IMR-90 (cell line): ENCODE measurements around the gene EVX1. TPM values are rescaled to one million over a fixed set of nuclear protein-coding genes. Genes with fewer than 3 reads are reported as not detected.

Source experiments
- ATAC-seq: fragments of 200-7000 bp; cut with Tn5 transposase; 2 replicates; pipeline ENCODE4 v1.9.1; 2020; ENCODE audit warnings: low read depth, mild to moderate bottlenecking, moderate library complexity
- BruUV-seq: library from RNA; stranded (reverse); fragments of 400-500 nt; replicated peaks from 2 replicates; lab custom pipeline; 2021; lab: Mats Ljungman, UMichigan
- CTCF ChIA-PET: fragments of 300-600 bp; formaldehyde crosslinking; extraction: SDS; loops from one replicate; lab custom pipeline; 2021; ENCODE audit warnings: antibody characterized with exemption; lab: Yijun Ruan, JAX
- POLR2A ChIA-PET: fragments of 300-600 bp; sonication (Branson Sonifier 250); formaldehyde crosslinking; loops from one replicate; lab custom pipeline; 2022; ENCODE audit warnings: antibody characterized with exemption; ENCODE audit not compliant: unreplicated experiment; lab: Charles Lee
- DNase-seq: peaks from one replicate; pipeline ENCODE4 v3.0.0; 2013
- H2AFZ ChIP-seq: replicated peaks from 2 replicates; pipeline ENCODE3; 2013; ENCODE audit warnings: low read length, mild to moderate bottlenecking; ENCODE audit not compliant: poor library complexity
- H2AK5ac ChIP-seq: 2 replicates; pipeline ENCODE4 v1.6.1; 2013; ENCODE audit warnings: low read depth, low read length, inconsistent platforms
- H2AK9ac ChIP-seq: replicated peaks from 2 replicates; pipeline ENCODE3; 2013; ENCODE audit warnings: mild to moderate bottlenecking, low read depth, low read length, moderate library complexity; ENCODE audit not compliant: poor library complexity
- H2BK120ac ChIP-seq: 2 replicates; pipeline ENCODE4 v1.6.1; 2013; ENCODE audit warnings: low read depth, low read length, inconsistent platforms
- H2BK15ac ChIP-seq: 3 replicates; pipeline ENCODE4 v1.6.1; 2013; ENCODE audit warnings: low read depth, low read length, inconsistent platforms
- H2BK20ac ChIP-seq: 2 replicates; pipeline ENCODE4 v1.6.1; 2013; ENCODE audit warnings: low read depth, mild to moderate bottlenecking, inconsistent platforms, low read length, moderate library complexity
- H2BK5ac ChIP-seq: 2 replicates; pipeline ENCODE4 v1.6.1; 2013; ENCODE audit warnings: mild to moderate bottlenecking, low read depth, low read length, inconsistent platforms; ENCODE audit not compliant: poor library complexity, severe bottlenecking
- H3K14ac ChIP-seq: replicated peaks from 2 replicates; pipeline ENCODE4 v1.6.1; 2013; ENCODE audit warnings: low read depth, low read length, inconsistent platforms
- H3K18ac ChIP-seq: 2 replicates; pipeline ENCODE4 v1.6.1; 2013; ENCODE audit warnings: low read depth, low read length, control low read depth
- H3K23ac ChIP-seq: 2 replicates; pipeline ENCODE4 v1.6.1; 2013; ENCODE audit warnings: low read depth, low read length, inconsistent platforms
- H3K27ac ChIP-seq: 2 replicates; pipeline ENCODE4 v1.5.1; 2013; ENCODE audit warnings: mild to moderate bottlenecking, control low read depth, low read length; ENCODE audit not compliant: insufficient read depth
- H3K27me3 ChIP-seq: 2 replicates; pipeline ENCODE4 v1.6.1; 2013; ENCODE audit warnings: low read length; ENCODE audit not compliant: control insufficient read depth, insufficient read depth
- H3K36me3 ChIP-seq: 2 replicates; pipeline ENCODE4 v1.6.1; 2013; ENCODE audit warnings: low read length, mixed read lengths; ENCODE audit not compliant: control insufficient read depth, insufficient read depth
- H3K4ac ChIP-seq: 2 replicates; pipeline ENCODE4 v1.6.1; 2013; ENCODE audit warnings: low read depth, low read length, inconsistent platforms
- H3K4me1 ChIP-seq: 2 replicates; pipeline ENCODE4 v1.6.1; 2013; ENCODE audit warnings: low read length, mixed read lengths; ENCODE audit not compliant: control insufficient read depth, insufficient read depth
- H3K4me2 ChIP-seq: 2 replicates; pipeline ENCODE4 v1.6.1; 2013; ENCODE audit warnings: low read depth, mild to moderate bottlenecking, control low read depth, low read length, moderate library complexity
- H3K4me3 ChIP-seq: 2 replicates; pipeline ENCODE4 v1.5.1; 2013; ENCODE audit warnings: low read depth, mild to moderate bottlenecking, control low read depth, low read length, moderate library complexity; ENCODE audit not compliant: insufficient read depth
- H3K56ac ChIP-seq: 2 replicates; pipeline ENCODE4 v1.6.1; 2013; ENCODE audit warnings: low read length, inconsistent platforms; ENCODE audit not compliant: insufficient read depth; ENCODE audit errors: extremely low read depth
- H3K79me1 ChIP-seq, 2 experiments: 2 replicates each; pipeline ENCODE4 v1.6.1; 2013; ENCODE audit warnings: low read length in 2 of 2, inconsistent platforms in 1 of 2, low read depth in 1 of 2
- H3K9ac ChIP-seq: 2 replicates; pipeline ENCODE4 v1.6.1; 2013; ENCODE audit warnings: low read depth, low read length, control low read depth
- H3K9me1 ChIP-seq: 2 replicates; pipeline ENCODE4 v1.6.1; 2013; ENCODE audit warnings: low read length, inconsistent platforms; ENCODE audit not compliant: insufficient read depth
- H3K9me3 ChIP-seq: 2 replicates; pipeline ENCODE4 v1.6.1; 2013; ENCODE audit warnings: low read length; ENCODE audit not compliant: control insufficient read depth, insufficient read depth
- H4K20me1 ChIP-seq: 2 replicates; pipeline ENCODE4 v1.6.1; 2013; ENCODE audit warnings: low read length, inconsistent platforms; ENCODE audit not compliant: insufficient read depth
- H4K5ac ChIP-seq: 2 replicates; pipeline ENCODE4 v1.6.1; 2013; ENCODE audit warnings: mild to moderate bottlenecking, low read depth, low read length, control low read depth
- H4K8ac ChIP-seq, 2 experiments: 2 replicates each; pipeline ENCODE4 v1.6.1; 2013; ENCODE audit warnings: low read depth in 2 of 2, low read length in 2 of 2, control low read depth in 1 of 2, inconsistent platforms in 1 of 2
- H4K91ac ChIP-seq: 2 replicates; pipeline ENCODE4 v1.6.1; 2013; ENCODE audit warnings: low read depth, low read length, inconsistent platforms; ENCODE audit not compliant: insufficient read depth
- BHLHE40 ChIP-seq: fragments of 150-350 bp; IDR thresholded peaks from 2 replicates; pipeline ENCODE4 v1.6.1; 2016; ENCODE audit warnings: mild to moderate bottlenecking, low read depth, low read length
- CEBPB ChIP-seq: IDR thresholded peaks from 2 replicates; pipeline ENCODE4 v1.6.1; 2012; ENCODE audit warnings: low read depth, low read length, improper control_type of control experiment
- MAFK ChIP-seq: IDR thresholded peaks from 2 replicates; pipeline ENCODE4 v1.6.1; 2012; ENCODE audit warnings: low read depth, low read length, improper control_type of control experiment
- MAZ ChIP-seq: IDR thresholded peaks from 2 replicates; pipeline ENCODE4 v1.6.1; 2012; ENCODE audit warnings: low read depth, mild to moderate bottlenecking, low read length, improper control_type of control experiment, moderate library complexity, borderline replicate concordance
- MXI1 ChIP-seq: IDR thresholded peaks from 2 replicates; pipeline ENCODE4 v1.6.1; 2012; ENCODE audit warnings: low read depth, mild to moderate bottlenecking, low read length, moderate library complexity, borderline replicate concordance
- NFE2L2 ChIP-seq: fragments of 150-350 bp; IDR thresholded peaks from 2 replicates; pipeline ENCODE4 v1.6.1; 2016; ENCODE audit warnings: low read depth, mild to moderate bottlenecking, low read length
- RCOR1 ChIP-seq: IDR thresholded peaks from 2 replicates; pipeline ENCODE4 v1.6.1; 2012; ENCODE audit warnings: mild to moderate bottlenecking, low read length, improper control_type of control experiment; ENCODE audit not compliant: insufficient replicate concordance
- WGBS, 2 experiments: methylation state at CpG; one replicate each; pipeline versions ENCODE4 v1.1.5 to v1.1.7; 2013; ENCODE audit warnings: missing lambda C conversion rate in 2 of 2; ENCODE audit not compliant: insufficient read length in 1 of 2; ENCODE audit errors: extremely low coverage in 2 of 2; 5-methylcytosine and 5-hydroxymethylcytosine counted together
- dilution Hi-C: fragments of 300-500 bp; cut with HindIII; formaldehyde crosslinking; loops from one replicate; pipeline ENCODE4 v1.14.3; 2018; ENCODE audit warnings: low sequenced_read_pairs; ENCODE audit not compliant: unreplicated experiment
- in situ Hi-C: fragments of 300-500 bp; cut with MboI; formaldehyde crosslinking; loops from 3 replicates; pipeline ENCODE4 v1.14.3; 2019; ENCODE audit warnings: low sequenced_read_pairs, inconsistent platforms, mixed read lengths
- intact Hi-C: fragments of 100-400 bp; cut with micrococcal nuclease; formaldehyde crosslinking; loops from 2 replicates; pipeline ENCODE4 v1.10.0; 2022
- polyA plus RNA-seq, 3 experiments: library from polyadenylated mRNA; depleted of rRNA; stranded (reverse); fragments of >200 nt; gene quantifications; 2 replicates each; pipeline ENCODE4 v1.2.3, GENCODE V29; 2012; ENCODE audit warnings: low replicate concordance in 1 of 3
- total RNA-seq: library from RNA; depleted of rRNA; stranded (reverse); fragments of >200 nt; gene quantifications from 2 replicates; pipeline ENCODE4 v1.2.3, GENCODE V29; 2012
- TF ChIP-seq, protein P1 (sequence below): fragments of 150-350 bp; IDR thresholded peaks from 2 replicates; pipeline ENCODE4 v1.6.1; 2016; ENCODE audit warnings: low read depth, mild to moderate bottlenecking, low read length, moderate library complexity, borderline replicate concordance

Gene EVX1
- total and polyA plus RNA-seq, 2 of the 4 experiments (the other 2 are of a cell fraction), result not detected

DNA sequence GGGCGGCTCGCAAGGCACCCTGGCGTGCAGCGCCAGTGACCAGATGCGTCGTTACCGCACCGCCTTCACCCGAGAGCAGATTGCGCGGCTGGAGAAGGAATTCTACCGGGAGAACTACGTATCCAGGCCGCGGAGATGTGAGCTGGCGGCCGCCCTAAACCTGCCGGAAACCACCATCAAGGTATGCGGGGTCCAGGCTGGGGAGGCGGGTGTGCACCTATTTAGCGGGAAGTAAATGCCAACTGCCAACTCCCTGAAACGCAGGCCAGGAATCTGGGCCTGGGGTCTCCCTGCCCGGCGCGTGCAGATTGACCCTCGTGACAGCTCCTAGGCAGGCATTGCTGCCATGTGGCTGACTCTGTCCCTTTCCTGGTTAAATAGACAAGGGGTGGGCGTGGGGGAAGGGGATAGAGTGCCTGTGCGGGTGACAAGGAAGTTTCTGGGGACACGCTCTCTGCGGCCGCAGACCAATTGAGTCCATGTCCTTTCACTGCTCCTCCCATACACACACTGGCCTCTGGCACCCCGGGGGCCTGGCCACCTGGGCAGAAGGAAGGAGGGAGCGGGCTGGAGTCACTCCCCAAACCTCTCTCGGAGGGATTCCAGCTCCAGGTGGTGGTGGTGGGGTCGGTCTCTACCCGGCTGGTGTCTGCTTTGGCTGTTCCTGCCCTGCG, 2.7 kb downstream of the EVX1 start:
- Histone ChIP-seq H3K4me3 (no peak overlapping the region), H3K23ac (no peak overlapping the region), H4K20me1 (no peaks in the 10 kb centered on the region), H3K79me1 (no peaks in the 10 kb centered on the region), H3K27me3 (peaks cover 100% of the 10 kb centered on the region), H2AK9ac (no peak overlapping the region), H3K27ac (no peak overlapping the region), H3K9me3 (peaks cover 27% of the 10 kb centered on the region), H3K4ac (no peak overlapping the region), H3K18ac (no peak overlapping the region), H3K9ac (no peak overlapping the region), H2AFZ (peak overlapping the region; percentile 48), H4K91ac (no peak overlapping the region), H4K8ac (no peak overlapping the region), H2BK120ac (no peak overlapping the region), H3K4me1 (no peaks in the 10 kb centered on the region; the same call in 1 of the 2 replicates), H2BK5ac (no peak overlapping the region), H3K36me3 (no peaks in the 10 kb centered on the region), H3K56ac (no peak overlapping the region), H2AK5ac (no peak overlapping the region), H4K5ac (no peak overlapping the region), H2BK15ac (no peak overlapping the region), H3K4me2 (no peak overlapping the region), H3K9me1 (no peaks in the 10 kb centered on the region), H2BK20ac (no peak overlapping the region), H3K14ac (no peak overlapping the region)
- dilution Hi-C loops, result no loop called here
- in situ Hi-C loops, result no loop called here
- ChIA-PET POLR2A (no interaction called here), CTCF (no interaction called here)
- no TSS peak for BruUV-seq
- TF ChIP-seq, protein P1, sequence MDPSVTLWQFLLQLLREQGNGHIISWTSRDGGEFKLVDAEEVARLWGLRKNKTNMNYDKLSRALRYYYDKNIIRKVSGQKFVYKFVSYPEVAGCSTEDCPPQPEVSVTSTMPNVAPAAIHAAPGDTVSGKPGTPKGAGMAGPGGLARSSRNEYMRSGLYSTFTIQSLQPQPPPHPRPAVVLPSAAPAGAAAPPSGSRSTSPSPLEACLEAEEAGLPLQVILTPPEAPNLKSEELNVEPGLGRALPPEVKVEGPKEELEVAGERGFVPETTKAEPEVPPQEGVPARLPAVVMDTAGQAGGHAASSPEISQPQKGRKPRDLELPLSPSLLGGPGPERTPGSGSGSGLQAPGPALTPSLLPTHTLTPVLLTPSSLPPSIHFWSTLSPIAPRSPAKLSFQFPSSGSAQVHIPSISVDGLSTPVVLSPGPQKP, result no peak
- TF ChIP-seq BHLHE40, result no peak
- no peak for TF ChIP-seq NFE2L2
- no peak for TF ChIP-seq CEBPB
- TF ChIP-seq MXI1, result no peak
- no peak for TF ChIP-seq MAZ
- TF ChIP-seq RCOR1, result no peak
- TF ChIP-seq MAFK, result no peak
- 11% methylated on average over 21 of the region's 37 CpGs; no CpG with 5 or more reads in 1 of the 2 experiments for WGBS, 2 experiments
- no peak for ATAC-seq
- intact Hi-C loops, result no loop called here
- no peak for DNase-seq
